ENCODE measurements around the gene ICAM2.

GRCh38 chr17:63988127-63988478 lies 32.3 kb downstream of the ICAM2 start:
- TF ChIP-seq CTCF (IDR thresholded peaks at IDR 0.05) (no peak), POLR2AphosphoS5 (IDR thresholded peaks at IDR 0.05) (no peak)
